ENCODE results near the gene IL6. TPM values are rescaled to one million over a fixed set of nuclear protein-coding genes. Genes with fewer than 3 reads are reported as not detected.

Gene IL6
- polyA plus RNA-seq, 5 donors, result 0.52 to 4.8 (median 1.6) TPM

- DNase-seq, result peak; percentile 51 to 61
These were observed 54.3 kb downstream of the IL6 start for GRCh38 chr7:22781230-22781711.

Other genes with a start within 250 kb of the IL6 start
- 1 to 10 TPM; 1.7 to 3.4 (median 2.9) TPM for gene STEAP1B, start 227.0 kb upstream of the IL6 start, polyA plus RNA-seq (ENCODE audit: insufficient read depth in 1 of 5, insufficient read length in 5 of 5, low replicate concordance in 1 of 5)
- gene TOMM7, start 95.6 kb downstream of the IL6 start, polyA plus RNA-seq (ENCODE audit: insufficient read depth in 1 of 5, insufficient read length in 5 of 5, low replicate concordance in 1 of 5), result 100 to 1,000 TPM; 475 to 581 (median 500) TPM

Measured in right lung (tissue), 5 donors.